Astrocyte of the spinal cord (primary cell): ENCODE data around the gene GLCCI1.

Experiments
- DNase-seq: peaks from one replicate; pipeline ENCODE4 v3.0.0; 2011; ENCODE audit warnings: low read depth, low spot score
- H3K4me3 ChIP-seq: 2 replicates; pipeline ENCODE4 v1.5.1; 2011; ENCODE audit warnings: low read depth, mild to moderate bottlenecking, low read length, moderate library complexity
- in situ Hi-C: cut with HindIII; loops from 2 replicates; pipeline ENCODE4 v1.10.0; 2017; ENCODE audit warnings: low sequenced_read_pairs
- TF ChIP-seq, protein P1 (sequence below): IDR thresholded peaks from 2 replicates; pipeline ENCODE4 v1.5.1; 2012; ENCODE audit warnings: low read depth, mild to moderate bottlenecking, low read length, inconsistent platforms

GLCCI1 gene

DNA sequence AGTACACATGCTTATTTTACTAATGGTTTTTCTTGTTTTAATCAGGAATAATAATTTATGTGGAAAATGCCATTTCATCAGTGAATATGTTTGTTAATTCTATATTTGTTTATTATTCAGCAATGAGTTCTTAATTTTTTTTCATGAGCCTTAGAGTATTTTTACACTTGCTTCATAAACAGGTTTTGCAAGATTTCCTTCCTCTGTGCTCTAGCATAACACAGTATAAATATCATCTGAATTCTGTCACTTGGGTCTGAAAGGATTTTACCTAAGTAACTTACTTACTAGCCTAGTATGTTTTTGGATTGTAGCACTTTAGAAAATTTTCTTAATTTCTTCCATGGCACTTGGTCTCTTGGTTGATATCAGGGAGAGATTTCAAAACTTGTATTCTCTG lies 45.8 kb downstream of the GLCCI1 start:
- H3K4me3 ChIP-seq, result no peak overlapping the region
- no peak for DNase-seq
- in situ Hi-C loops, result no loop called here
- TF ChIP-seq, protein P1, sequence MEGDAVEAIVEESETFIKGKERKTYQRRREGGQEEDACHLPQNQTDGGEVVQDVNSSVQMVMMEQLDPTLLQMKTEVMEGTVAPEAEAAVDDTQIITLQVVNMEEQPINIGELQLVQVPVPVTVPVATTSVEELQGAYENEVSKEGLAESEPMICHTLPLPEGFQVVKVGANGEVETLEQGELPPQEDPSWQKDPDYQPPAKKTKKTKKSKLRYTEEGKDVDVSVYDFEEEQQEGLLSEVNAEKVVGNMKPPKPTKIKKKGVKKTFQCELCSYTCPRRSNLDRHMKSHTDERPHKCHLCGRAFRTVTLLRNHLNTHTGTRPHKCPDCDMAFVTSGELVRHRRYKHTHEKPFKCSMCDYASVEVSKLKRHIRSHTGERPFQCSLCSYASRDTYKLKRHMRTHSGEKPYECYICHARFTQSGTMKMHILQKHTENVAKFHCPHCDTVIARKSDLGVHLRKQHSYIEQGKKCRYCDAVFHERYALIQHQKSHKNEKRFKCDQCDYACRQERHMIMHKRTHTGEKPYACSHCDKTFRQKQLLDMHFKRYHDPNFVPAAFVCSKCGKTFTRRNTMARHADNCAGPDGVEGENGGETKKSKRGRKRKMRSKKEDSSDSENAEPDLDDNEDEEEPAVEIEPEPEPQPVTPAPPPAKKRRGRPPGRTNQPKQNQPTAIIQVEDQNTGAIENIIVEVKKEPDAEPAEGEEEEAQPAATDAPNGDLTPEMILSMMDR, result no peak

GRCh38 chr7:8015100-8015745 lies 46.6 kb downstream of the GLCCI1 start:
- no peak for DNase-seq
- TF ChIP-seq, protein P1, result no peak
- no peak overlapping the region for H3K4me3 ChIP-seq
- in situ Hi-C loops, result no loop called here

- no peak overlapping the region for H3K4me3 ChIP-seq
- no peak for DNase-seq
- in situ Hi-C loops, result no loop called here
- TF ChIP-seq, protein P1, result no peak
Observed at GRCh38 chr7:8015746-8016120, 47.1 kb downstream of the GLCCI1 start.

DNA sequence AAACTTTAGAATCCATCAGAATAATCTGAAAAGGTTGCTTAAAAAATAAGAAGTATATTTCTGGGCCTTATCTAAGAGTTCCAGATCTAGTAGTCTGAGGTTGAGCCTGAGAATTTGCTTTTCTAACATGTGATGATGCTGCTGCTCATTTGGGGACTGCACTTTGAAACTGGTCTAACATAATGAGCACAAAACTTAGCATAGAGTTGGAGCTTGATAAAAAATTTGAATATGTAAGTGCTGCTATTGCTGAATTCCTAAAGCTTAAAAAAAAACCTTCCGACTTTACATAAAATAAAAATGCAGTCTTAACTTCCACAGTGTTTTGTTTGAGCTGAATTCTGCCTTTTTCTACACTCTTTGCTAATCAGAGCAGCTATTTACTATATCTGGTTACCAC lies 48.8 kb downstream of the GLCCI1 start:
- in situ Hi-C loops, result no loop called here
- DNase-seq, result no peak
- H3K4me3 ChIP-seq, result no peak overlapping the region
- TF ChIP-seq, protein P1, result no peak

DNA sequence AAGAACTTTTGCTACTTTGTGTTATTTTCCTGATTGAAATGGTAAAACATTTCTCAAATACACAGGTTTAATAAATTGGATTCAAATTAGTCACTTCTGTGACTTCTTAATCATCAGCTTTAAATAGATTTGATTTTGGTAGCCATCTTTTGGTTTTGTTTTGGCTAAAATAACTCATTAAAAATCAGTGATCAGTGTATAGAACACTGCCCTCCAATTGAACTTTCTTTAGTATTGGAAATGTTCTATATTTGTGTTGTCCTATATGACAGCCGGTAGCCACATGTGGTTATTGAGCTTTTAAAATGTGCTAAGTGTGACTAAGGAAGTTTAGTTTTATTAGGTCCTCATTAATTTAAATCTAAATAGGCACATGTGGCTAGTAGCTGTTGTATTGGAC lies 50.4 kb downstream of the GLCCI1 start:
- in situ Hi-C loops, result no loop called here
- TF ChIP-seq, protein P1, result no peak
- H3K4me3 ChIP-seq, result no peak overlapping the region
- no peak for DNase-seq

DNA sequence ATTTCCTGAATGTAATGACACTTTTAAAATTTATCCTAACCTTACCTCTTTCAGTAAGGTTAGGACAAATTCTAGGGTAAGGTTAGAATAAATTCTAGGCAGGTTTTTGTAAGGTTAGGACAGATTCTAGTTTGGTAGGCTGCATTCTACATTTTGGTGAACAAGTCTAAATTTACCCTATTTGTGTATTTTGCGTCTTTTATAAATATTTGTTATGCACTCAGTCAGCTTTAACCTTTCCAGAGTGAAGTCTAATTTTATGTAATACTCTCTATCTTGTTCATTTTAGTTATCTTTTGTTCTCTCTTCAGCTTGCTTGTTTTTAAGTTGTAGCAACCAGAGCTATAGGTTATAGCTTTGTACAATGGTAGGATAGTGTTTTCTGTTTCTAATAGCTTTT lies 54.0 kb downstream of the GLCCI1 start:
- in situ Hi-C loops, result no loop called here
- H3K4me3 ChIP-seq, result no peak overlapping the region
- DNase-seq, result no peak
- TF ChIP-seq, protein P1, result no peak
